HG03039 (cell line): Measurements from ENCODE around the gene SELENOF.
"Not testable (repeated sequence)": the region's sequence is repeated elsewhere in the genome, so short reads cannot be mapped to it uniquely, and the experiment has no call there.

Source experiments
- ATAC-seq: cut with Tn5 transposase; IDR thresholded peaks from one replicate; pipeline ENCODE4 v1.9.1; 2021; ENCODE audit warnings: mild to moderate bottlenecking, moderate library complexity; ENCODE audit not compliant: unreplicated experiment

SELENOF gene

DNA sequence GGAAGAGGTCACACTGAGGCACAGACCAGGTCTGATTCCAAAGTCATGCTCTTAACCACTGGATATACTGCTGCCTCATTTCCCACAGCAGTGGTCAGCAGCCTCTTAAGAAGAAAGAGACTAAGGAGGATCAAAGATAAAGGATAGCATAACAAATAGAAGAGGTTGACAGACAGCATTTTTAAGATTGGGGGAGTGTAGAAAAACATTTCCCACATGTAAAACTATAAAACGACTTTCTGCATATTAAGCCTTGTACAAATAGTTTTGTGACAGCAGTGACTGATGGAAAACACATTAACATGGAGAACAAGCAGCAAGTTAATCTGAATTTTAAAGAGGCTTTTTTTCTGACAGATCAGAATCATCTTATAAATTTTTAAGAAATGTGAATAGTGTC, 92.0 kb downstream of the SELENOF start:
- ATAC-seq, result no peak

- not testable (repeated sequence) for ATAC-seq
Measured at GRCh38 chr1:86819970-86820369, 94.0 kb downstream of the SELENOF start.

GRCh38 chr1:86817246-86817826, 96.6 kb downstream of the SELENOF start:
- ATAC-seq, result not testable (repeated sequence)

DNA sequence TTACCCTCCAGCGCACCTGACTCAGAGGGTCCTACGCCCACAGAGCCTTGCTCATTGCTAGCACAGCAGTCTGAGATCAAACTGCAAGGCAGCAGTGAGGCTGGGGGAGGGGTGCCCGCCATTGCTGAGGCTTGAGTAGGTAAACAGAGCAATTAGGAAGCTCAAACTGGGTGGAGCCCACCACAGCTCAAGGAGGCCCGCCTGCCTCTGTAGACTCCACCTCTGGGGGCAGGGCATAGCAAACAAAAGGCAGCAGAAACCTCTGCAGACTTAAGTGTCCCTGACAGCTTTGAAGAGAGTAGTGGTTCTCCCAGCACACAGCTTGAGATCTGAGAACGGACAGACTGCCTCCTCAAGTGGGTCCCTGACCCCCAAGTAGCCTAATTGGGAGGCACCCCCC, 99.8 kb downstream of the SELENOF start:
- ATAC-seq, result not testable (repeated sequence)
